GM23338 (cell line): ENCODE results near the gene DNLZ.

Experiments
- CREB1 ChIP-seq: fragments of 250-450 bp; sonication (Bioruptor Pico); IDR thresholded peaks from 2 replicates; pipeline ENCODE4 v1.5.0; 2020; ENCODE audit warnings: low read depth, mild to moderate bottlenecking, moderate library complexity
- EZH2 ChIP-seq: fragments of 200-600 bp; sonication (generic); IDR thresholded peaks from one replicate; pipeline ENCODE4 v1.8.0; 2017; ENCODE audit warnings: antibody characterized with exemption, mild to moderate bottlenecking, low read depth; ENCODE audit not compliant: unreplicated experiment
- ZNF114 ChIP-seq: fragments of 250-450 bp; sonication (Bioruptor Pico); IDR thresholded peaks from 2 replicates; pipeline ENCODE4 v1.5.0; 2020; ENCODE audit warnings: mild to moderate bottlenecking, moderate library complexity
- TF ChIP-seq, protein P1 (sequence below), 2 experiments: fragments of 200-600 bp in 1 of 2; sonication (generic) in 1 of 2; conservative IDR thresholded peaks; 2 replicates each; pipeline versions ENCODE4 v1.5.1 to v1.6.1; 2016 to 2017; ENCODE audit warnings: antibody characterized with exemption in 2 of 2, low read depth in 2 of 2, mild to moderate bottlenecking in 2 of 2, moderate library complexity in 1 of 2

DNA sequence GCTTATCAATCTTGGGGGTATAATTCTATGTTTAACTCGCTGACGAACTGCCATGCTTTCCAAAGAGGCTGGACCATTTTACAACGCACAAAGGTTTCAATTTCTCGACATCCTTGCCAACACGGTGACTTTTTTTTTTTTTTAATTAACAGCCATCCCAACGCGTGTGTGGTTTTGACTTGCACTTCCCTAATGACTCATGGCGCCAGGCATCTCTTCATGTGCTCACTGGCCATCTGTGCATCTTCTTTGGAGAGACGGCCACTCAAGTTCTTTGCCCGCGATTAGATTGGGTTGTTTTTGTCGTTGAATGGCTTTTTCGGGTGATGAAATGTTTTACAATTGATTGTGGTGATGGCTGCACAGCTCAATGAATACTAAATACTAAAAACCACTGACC is 22.5 kb upstream of the DNLZ start:
- no peak for TF ChIP-seq EZH2
- TF ChIP-seq, protein P1, sequence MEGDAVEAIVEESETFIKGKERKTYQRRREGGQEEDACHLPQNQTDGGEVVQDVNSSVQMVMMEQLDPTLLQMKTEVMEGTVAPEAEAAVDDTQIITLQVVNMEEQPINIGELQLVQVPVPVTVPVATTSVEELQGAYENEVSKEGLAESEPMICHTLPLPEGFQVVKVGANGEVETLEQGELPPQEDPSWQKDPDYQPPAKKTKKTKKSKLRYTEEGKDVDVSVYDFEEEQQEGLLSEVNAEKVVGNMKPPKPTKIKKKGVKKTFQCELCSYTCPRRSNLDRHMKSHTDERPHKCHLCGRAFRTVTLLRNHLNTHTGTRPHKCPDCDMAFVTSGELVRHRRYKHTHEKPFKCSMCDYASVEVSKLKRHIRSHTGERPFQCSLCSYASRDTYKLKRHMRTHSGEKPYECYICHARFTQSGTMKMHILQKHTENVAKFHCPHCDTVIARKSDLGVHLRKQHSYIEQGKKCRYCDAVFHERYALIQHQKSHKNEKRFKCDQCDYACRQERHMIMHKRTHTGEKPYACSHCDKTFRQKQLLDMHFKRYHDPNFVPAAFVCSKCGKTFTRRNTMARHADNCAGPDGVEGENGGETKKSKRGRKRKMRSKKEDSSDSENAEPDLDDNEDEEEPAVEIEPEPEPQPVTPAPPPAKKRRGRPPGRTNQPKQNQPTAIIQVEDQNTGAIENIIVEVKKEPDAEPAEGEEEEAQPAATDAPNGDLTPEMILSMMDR (conservative IDR thresholded peaks at IDR 0.05; ENCODE audit: low read depth in 2 of 2) = no peak
- no peak for TF ChIP-seq ZNF114 (CRISPR knock-in tag)
- no peak for TF ChIP-seq CREB1 (CRISPR knock-in tag)
